ENCODE data around the gene HSD17B14. TPM values are rescaled to one million over a fixed set of nuclear protein-coding genes. Genes with fewer than 3 reads are reported as not detected.

HSD17B14 gene
- total RNA-seq, 1 experiment from 2014 or later = 3.9 TPM

- Histone ChIP-seq H3K27ac (ENCODE audit: low read depth, low read length) (no peak overlapping the region), H3K27me3 (ENCODE audit: insufficient read depth, low read length) (no peaks in the 10 kb centered on the region), H3K9me3 (ENCODE audit: control insufficient read depth in 1 of 2, insufficient read depth in 1 of 2, low read depth in 1 of 2, low read length in 2 of 2) (no peaks in the 10 kb centered on the region), H4K20me1 (ENCODE audit: insufficient read depth) (no peaks in the 10 kb centered on the region), H3K4me1 (ENCODE audit: control insufficient read depth in 1 of 2, insufficient read depth in 2 of 2, low read length in 2 of 2) (peaks cover 0 to 5% of the 10 kb centered on the region in 2 experiments; a peak in 1 of 4 replicates), H3K9me2 (ENCODE audit: insufficient read depth) (no peaks in the 10 kb centered on the region), H3K4me2 (ENCODE audit: low read length) (no peak overlapping the region), H3K9ac (ENCODE audit: low read length) (no peak overlapping the region), H3K79me2 (ENCODE audit: insufficient read depth, low read length) (no peaks in the 10 kb centered on the region), H2AFZ (ENCODE audit: low read depth, low read length, poor library complexity, severe bottlenecking) (no peak overlapping the region), H3K36me3 (ENCODE audit: control insufficient read depth in 1 of 2, insufficient read depth in 2 of 2, low read length in 2 of 2) (0 out of 4 replicates have a peak, but pooled peaks cover 0 to 4% of the 10 kb centered on the region in 2 experiments), H3K4me3 (replicated peaks in 1 of 2; ENCODE audit: low read depth in 1 of 2, low read length in 2 of 2) (no peak overlapping the region)
- intact Hi-C loops (cut with micrococcal nuclease) = no loop called here
- RAD21 ChIA-PET (ENCODE audit: low non-redundant PET in 1 of 2, low total read pairs in 2 of 2, uncharacterized antibody in 2 of 2, unreplicated experiment in 2 of 2) = no interaction called here
- no peak for TF ChIP-seq EZH2 (IDR thresholded peaks at IDR 0.05)
- no peak for TF ChIP-seq MAX (IDR thresholded peaks at IDR 0.05)
- TF ChIP-seq ZNF274 (IDR thresholded peaks at IDR 0.05; ENCODE audit: low read depth, low read length) = no peak
- TF ChIP-seq CBX3 (IDR thresholded peaks at IDR 0.05; ENCODE audit: low read depth) = no peak
- no peak for TF ChIP-seq ZFX (IDR thresholded peaks at IDR 0.05)
- TF ChIP-seq CEBPB (IDR thresholded peaks at IDR 0.05; ENCODE audit: low read depth) = no peak
- no peak for TF ChIP-seq SIN3A (IDR thresholded peaks at IDR 0.05; ENCODE audit: low read depth)
- TF ChIP-seq EGR1 (IDR thresholded peaks at IDR 0.05; ENCODE audit: low read depth) = no peak
- BruUV-seq (replicated peaks) = no TSS peak
- no peak for ATAC-seq
- CTCF ChIA-PET = interaction anchor here (0.9 to 1.6 kb wide), 4 partner anchors 14 to 54 kb away, joined by 3 to 8 read pairs (median 3); partner anchors contain the start of gene NUCB1
- POLR2A ChIA-PET = interaction anchor here (1.3 to 1.9 kb wide), 2 partner anchors 121 to 226 kb away, joined by 4 to 6 read pairs; partner anchors contain the start of gene SPHK2
- no peak for DNase-seq (ENCODE audit: low read depth, low spot score)
These were observed 9.1 kb upstream of the HSD17B14 start for GRCh38 chr19:48845384-48845783.

DNA sequence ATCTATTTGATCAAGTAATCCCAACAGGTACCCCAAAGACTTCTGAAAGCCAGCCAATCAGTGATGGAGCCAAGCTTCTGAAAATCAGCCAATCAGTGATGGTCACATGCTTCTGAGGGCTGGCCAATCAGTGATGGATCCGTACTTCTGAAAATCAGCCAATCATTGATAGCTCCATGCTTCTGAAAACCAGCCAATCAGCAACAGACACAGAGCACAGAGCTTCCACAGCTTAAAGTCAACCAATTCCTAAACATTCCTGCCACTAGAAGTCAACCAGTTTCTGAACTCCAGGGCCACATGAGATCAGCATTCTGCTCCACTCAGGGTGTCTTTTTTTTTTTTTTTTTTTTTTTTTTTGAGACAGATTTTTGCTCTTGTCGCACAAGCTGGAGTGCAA, 8.2 kb upstream of the HSD17B14 start:
- no peak overlapping the region for H3K4me3 ChIP-seq (replicated peaks in 1 of 2; ENCODE audit: low read depth in 1 of 2, low read length in 2 of 2)
- H3K4me2 ChIP-seq (ENCODE audit: low read length) = no peak overlapping the region
- peak; percentile 67 for DNase-seq (ENCODE audit: low read depth, low spot score)

More for the DNA sequence above, 8.2 kb upstream of the HSD17B14 start:
- no peaks in the 10 kb centered on the region for H4K20me1 ChIP-seq (ENCODE audit: insufficient read depth)
- H3K27me3 ChIP-seq (ENCODE audit: insufficient read depth, low read length) = no peaks in the 10 kb centered on the region
- H3K4me1 ChIP-seq (ENCODE audit: control insufficient read depth in 1 of 2, insufficient read depth in 2 of 2, low read length in 2 of 2) = peaks cover 0 to 5% of the 10 kb centered on the region in 2 experiments; a peak in 1 of 4 replicates
- ChIA-PET CTCF (interaction anchor here (0.6 to 1.6 kb wide), 9 partner anchors 8 to 149 kb away, joined by 3 to 8 read pairs (median 3); partner anchors contain the start of genes GYS1, HSD17B14, NUCB1 and PPP1R15A), RAD21 (ENCODE audit: low non-redundant PET in 1 of 2, low total read pairs in 2 of 2, uncharacterized antibody in 2 of 2, unreplicated experiment in 2 of 2) (interaction anchor here in 1 of 2 experiments (0.6 kb wide), 1 partner anchor 132 kb away, joined by 3 read pairs; no protein-coding TSS in a partner anchor), POLR2A (interaction anchor here (0.5 to 1.9 kb wide), 7 partner anchors 28 to 225 kb away, joined by 3 to 6 read pairs (median 4); partner anchors contain the start of genes PPP1R15A and SPHK2)
- TF ChIP-seq SP1 (IDR thresholded peaks at IDR 0.05; ENCODE audit: low read depth) (0 out of 2 replicates have a peak, but pooled peaks have one; percentile 21), CTCF (IDR thresholded peaks at IDR 0.05 in 2 of 3, conservative IDR thresholded peaks at IDR 0.05 in 1 of 3; ENCODE audit: borderline replicate concordance in 1 of 3, insufficient read depth in 1 of 3, low read depth in 2 of 3, low read length in 2 of 3) (peak in 1 of 3 experiments; percentile 26; a peak in 3 of 6 replicates), ELF1 (IDR thresholded peaks at IDR 0.05; ENCODE audit: borderline replicate concordance, low read depth) (no peak), POLR2A (IDR thresholded peaks at IDR 0.05; ENCODE audit: borderline replicate concordance, extremely low read depth, insufficient read depth, insufficient read length) (no peak), TCF7L2 (IDR thresholded peaks at IDR 0.05; ENCODE audit: borderline replicate concordance, extremely low read depth, insufficient read depth, insufficient read length) (no peak), EGR1 (IDR thresholded peaks at IDR 0.05; ENCODE audit: low read depth) (no peak)
- TF ChIP-seq, protein P1, sequence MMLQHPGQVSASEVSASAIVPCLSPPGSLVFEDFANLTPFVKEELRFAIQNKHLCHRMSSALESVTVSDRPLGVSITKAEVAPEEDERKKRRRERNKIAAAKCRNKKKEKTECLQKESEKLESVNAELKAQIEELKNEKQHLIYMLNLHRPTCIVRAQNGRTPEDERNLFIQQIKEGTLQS (IDR thresholded peaks at IDR 0.05) = no peak
- intact Hi-C loops (cut with micrococcal nuclease) = no loop called here
- H3K9me2 ChIP-seq (ENCODE audit: insufficient read depth) = no peaks in the 10 kb centered on the region
- no peaks in the 10 kb centered on the region for H3K79me2 ChIP-seq (ENCODE audit: insufficient read depth, low read length)
- ATAC-seq = peak; percentile 77
- no peak overlapping the region for H3K27ac ChIP-seq (ENCODE audit: low read depth, low read length)
- no TSS peak for BruUV-seq (replicated peaks)
- H3K9ac ChIP-seq (ENCODE audit: low read length) = no peak overlapping the region
- no peaks in the 10 kb centered on the region for H3K9me3 ChIP-seq (ENCODE audit: control insufficient read depth in 1 of 2, insufficient read depth in 1 of 2, low read depth in 1 of 2, low read length in 2 of 2)
- H3K36me3 ChIP-seq (ENCODE audit: control insufficient read depth in 1 of 2, insufficient read depth in 2 of 2, low read length in 2 of 2) = 0 out of 4 replicates have a peak, but pooled peaks cover 0 to 4% of the 10 kb centered on the region in 2 experiments
- H2AFZ ChIP-seq (ENCODE audit: low read depth, low read length, poor library complexity, severe bottlenecking) = no peak overlapping the region

Data from HCT116 (cell line).